NOMO-1 treated with DMSO at 0.1 percent for 48 hours (cell line): ENCODE results near the gene FOXN3.

Experiments
- DNase-seq: peaks from one replicate; lab custom pipeline; 2025; ENCODE audit not compliant: unreplicated experiment; lab: John Stamatoyannopoulos, UW

Gene FOXN3

DNA sequence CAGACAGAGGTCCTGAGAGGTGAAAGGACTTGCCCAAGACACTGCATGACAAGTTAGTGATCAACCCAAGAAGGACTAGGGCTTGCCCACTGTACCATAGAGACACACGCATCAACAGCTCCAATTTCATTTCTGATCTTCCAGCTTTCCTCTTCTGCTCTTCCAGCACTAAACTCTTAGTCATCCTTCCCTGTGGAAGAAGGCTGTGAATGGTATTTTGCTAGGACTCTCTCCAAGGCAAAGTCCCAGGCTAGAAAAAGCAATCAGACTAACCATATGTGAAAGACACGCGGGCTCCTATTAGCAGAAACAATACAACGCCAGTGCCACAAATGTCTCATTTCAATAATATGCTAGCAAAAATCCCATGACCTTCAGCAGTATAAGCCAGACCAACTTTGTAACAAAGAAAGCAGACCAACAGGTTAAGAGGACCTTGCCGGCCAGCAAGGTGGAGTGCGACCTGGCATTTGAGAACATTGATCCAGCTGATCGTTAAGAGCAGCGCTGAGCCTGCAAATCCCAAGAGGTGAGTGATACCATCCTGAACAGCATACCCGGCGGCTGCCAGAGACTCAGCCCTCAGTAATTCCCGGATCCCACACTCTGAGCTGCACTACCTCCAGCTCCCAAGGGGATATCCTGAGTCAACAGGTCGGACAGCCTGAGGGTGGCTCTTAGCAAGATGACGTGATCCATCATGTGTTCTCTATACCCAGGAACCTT, 132.5 kb downstream of the FOXN3 start:
- DNase-seq, result no peak

DNA sequence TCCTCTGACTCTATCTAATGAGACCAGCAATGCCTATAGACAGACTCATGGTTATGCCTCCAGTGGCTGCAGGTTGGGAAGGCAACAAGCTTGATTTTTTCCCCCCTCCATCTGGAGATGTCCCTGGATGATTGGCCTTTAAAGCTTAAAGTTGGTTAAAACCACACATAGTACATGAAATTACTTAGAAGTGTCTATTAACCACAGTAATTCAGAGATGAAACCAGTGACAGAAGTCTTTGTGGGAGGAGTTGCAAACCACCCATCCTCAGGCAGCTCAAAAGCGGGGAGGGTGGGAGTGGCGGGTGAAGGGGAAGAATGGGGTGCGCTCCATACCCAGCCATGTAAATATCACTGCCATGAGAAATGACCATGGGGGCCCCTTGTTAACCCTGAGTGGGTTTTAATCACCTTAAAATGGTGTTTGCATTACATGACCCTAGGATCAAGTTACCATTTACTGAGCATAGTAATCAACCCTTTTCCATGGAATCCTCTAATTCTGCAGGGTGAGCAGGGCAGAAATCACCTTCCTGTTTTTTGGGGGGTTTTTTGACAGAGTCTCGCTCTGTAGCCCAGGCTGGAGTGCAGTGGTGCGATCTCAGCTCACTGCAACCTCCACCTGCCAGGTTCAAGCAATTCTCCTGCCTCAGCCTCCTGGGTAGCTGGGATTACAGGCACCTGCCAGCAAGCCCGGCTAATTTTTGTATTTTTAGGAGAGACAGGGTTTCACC, 133.5 kb downstream of the FOXN3 start:
- no peak for DNase-seq

- DNase-seq, result no peak
Observed at GRCh38 chr14:89282191-89282590, 134.8 kb downstream of the FOXN3 start.

- no peak for DNase-seq
Observed at GRCh38 chr14:89280600-89280999, 136.4 kb downstream of the FOXN3 start.

DNA sequence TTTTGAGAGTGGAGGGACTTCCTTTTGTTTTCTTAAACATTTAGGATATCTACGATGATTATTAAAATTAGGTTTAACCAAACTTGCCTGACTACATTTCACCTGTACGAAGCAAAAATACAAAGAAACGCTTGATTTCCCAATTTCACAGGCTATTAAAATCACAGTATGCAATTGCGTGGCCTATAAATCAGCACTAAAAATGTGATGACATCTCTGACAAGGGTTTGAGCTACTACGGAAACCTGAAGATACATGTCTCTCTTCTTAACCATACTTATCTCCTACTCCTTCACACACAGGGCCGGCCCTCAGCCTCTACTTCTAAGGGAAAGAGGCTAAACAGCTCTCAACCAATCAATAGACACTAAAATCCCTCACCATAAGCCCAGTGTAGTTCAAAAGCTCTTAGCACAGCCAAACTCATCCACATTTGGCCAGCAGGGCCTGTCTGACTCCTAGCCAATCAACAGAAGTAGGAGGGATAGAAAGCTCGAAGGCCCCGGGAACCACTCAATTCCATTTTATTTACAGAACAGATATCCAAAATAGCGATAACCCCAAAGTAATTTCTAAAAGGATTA, 137.3 kb downstream of the FOXN3 start:
- no peak for DNase-seq

GRCh38 chr14:89277203-89277602, 139.8 kb downstream of the FOXN3 start:
- no peak for DNase-seq

DNA sequence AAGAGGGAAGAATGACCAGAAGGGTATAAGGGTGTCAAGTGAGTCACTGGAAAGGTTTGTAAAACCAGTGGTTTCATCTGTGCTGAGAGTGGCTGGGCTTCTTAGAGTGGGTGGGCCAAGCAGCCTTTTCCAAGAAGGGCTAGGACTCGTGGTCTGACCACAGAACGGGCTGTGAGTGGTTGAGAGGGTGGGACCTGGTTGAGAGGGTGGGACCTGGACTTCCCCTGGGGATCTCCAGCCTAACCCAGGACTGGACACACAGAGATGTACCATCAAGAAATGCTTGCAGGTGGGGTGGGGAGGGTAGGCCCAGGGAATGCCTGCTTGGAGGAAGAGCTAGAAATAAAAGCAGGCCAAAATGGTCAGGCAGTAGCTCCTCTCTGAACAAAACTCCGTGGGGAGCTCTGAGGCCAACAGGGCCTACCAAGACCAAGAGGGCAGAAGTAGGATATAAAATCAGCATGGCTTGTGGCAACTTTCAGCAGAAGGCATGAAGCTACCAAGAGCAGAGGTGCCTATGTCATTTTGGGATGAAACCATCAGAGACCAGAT, 140.5 kb downstream of the FOXN3 start:
- no peak for DNase-seq

GRCh38 chr14:89270439-89271227, 146.4 kb downstream of the FOXN3 start:
- no peak for DNase-seq

DNA sequence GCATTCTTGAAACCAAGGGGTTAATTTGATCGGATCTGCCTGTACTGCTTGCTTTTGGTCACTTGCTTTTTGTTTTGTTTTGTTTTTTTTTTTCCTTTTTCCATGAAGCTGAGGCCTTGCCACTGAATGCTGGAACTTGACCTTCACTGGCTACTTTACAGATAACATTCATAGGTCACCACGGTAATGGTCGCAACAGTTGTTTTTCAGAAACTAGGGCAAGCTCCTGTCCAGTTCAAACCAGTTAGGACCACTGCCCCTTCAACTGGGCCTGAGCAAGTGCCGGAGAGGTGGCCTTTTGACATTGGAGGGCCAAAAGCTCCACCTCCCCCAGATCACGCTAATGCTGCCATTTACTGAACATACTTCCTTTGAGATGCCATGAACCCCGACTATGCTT, 147.6 kb downstream of the FOXN3 start:
- no peak for DNase-seq

- no peak for DNase-seq
Observed at GRCh38 chr14:89268514-89268913, 148.5 kb downstream of the FOXN3 start.

DNA sequence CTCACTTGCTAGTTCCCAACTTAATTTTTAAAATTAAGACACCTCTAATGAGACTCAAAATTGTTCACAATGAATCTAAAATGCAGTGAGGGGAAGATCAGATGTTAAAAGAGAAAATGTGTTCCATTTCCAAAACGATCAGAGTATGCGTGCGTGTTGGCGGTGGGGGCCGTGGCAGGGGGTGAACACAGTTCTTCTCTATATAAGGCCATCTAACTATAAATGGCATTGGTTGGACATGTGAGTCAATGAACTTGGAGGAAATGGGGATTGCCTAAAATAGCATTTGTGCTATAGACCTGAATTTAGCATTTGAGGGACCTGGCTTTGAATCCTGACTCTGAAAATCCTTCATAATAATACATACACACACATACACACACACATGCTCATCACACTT, 149.4 kb downstream of the FOXN3 start:
- DNase-seq, result no peak

DNA sequence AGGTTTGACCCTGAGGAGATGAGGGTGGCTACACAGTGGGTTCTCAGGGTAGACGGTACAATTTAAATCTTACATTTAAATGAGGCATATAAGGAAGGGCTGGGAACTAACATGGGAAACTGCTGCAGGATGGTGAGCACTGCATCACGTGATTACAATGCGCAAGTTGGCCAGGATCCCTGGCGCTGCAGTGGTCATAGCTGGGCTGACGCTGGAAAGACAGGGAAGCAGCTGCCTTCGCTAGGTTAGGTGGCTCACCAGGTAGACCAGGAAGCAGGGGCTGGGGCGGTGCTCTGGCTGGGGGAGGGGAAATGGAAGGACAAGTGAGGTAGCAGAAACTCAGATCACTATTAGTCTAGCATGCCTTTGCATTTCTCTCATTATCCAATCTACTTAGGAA, 149.9 kb downstream of the FOXN3 start:
- no peak for DNase-seq

DNA sequence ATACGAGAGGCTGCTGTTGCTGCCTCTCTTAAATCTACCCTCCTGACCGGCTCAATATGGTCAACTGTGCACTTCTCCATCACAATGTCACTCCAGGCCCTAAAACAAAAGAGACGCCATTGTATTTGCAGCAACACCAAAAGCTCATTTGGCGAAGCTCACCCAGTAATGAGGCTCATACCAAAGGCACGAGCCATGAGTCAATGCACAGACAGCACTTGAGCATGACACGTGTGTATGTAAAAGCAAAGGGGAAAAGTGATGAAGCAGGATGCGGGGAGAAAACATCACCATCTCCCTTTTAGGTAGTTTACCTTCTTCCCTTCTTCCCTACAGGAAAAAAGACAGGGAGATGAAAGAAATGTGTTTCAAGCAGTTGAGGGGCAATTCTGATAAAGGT, 150.3 kb downstream of the FOXN3 start:
- DNase-seq, result no peak

DNA sequence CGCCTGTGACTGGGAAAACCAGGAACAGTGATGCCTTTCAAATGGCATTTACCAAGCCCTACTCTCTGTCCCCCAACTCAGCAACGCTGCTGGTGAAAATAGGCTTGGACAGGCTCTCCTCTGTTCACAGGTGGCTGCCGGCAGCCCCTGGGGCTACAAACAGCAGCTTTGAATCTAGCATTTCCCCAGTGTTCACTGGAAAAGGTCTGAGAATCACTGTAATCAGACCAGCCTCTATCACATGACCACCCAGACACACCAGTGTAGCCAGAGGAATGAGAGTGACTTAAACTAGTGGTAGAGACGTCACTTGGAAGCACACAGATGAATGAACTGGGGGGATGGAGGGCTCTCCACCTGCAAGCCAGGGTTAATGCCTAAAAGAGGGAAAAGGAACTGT, 151.8 kb downstream of the FOXN3 start:
- DNase-seq, result no peak

GRCh38 chr14:89264196-89264800, 152.7 kb downstream of the FOXN3 start:
- DNase-seq, result no peak

DNA sequence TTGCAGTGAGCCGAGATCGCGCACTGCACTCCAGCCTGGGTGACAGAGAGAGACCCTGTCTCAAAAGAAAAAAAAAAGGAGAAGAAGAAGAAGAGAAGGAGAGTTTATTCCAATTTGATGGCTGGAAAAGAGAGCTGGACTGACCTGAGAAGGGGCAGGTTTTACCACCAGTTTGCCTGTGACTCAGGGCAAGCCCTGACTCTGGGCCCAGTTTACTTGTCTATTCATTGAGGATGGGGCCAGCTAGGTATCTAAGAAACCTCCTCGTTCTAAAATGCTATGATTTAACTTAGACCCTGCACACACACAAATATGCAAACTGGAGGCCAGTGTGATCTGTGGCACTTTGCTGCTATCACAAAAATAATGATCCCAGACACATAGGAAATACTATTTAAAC, 155.0 kb downstream of the FOXN3 start:
- DNase-seq, result no peak

GRCh38 chr14:89260898-89261297, 156.1 kb downstream of the FOXN3 start:
- no peak for DNase-seq

- DNase-seq, result no peak
Observed at GRCh38 chr14:89259951-89260609, 157.0 kb downstream of the FOXN3 start.

- no peak for DNase-seq
Observed at GRCh38 chr14:89258728-89259273, 158.2 kb downstream of the FOXN3 start.

DNA sequence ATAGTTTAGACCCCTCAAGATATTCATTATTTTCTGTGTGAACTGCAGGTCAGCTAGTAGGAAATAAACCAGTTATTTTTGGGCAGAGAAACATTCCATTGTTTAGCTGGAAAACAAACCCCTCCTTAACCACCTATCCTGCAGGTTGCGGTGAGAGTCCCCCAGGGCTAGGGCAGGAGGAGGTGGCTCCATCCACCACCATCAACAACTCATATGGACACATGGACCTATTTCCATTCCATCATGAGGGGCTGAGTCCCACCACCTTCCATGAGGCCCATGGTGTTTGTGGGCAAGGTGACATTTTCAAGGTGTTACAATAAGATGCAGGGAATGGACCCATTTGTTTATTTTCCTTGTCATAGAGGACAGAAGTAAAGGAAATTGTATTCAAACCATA, 160.1 kb downstream of the FOXN3 start:
- no peak for DNase-seq
